DMS79 treated with DMSO at 0.1 percent for 48 hours (cell line): Measurements from ENCODE around the gene GLRX.

Experiments
- DNase-seq: peaks from one replicate; lab custom pipeline; 2025; lab: John Stamatoyannopoulos, UW

GLRX gene

DNA sequence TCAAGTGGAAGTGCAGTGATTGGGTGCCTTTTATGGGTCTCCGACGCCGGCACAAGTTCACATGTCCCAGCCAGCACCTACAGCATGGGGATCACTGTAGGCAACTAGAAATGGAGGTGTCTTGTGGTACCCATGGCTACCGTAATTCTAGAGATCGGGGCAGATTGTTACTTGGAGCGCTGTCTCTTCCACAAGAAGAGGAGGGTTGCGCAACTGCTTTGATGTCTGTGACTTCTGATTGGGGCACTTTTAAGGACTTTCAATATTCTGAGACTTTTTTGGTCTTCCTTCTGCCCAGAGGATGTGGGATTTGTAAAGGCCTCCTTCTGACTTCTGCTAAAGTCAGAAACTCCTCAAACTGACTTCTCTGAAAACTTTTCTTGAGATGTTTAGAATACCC, 41.9 kb downstream of the GLRX start:
- no peak for DNase-seq

GRCh38 chr5:95779611-95780010, 42.9 kb downstream of the GLRX start:
- DNase-seq, result no peak

- DNase-seq, result no peak
Observed at GRCh38 chr5:95778713-95779436, 43.7 kb downstream of the GLRX start.

- no peak for DNase-seq
Observed at GRCh38 chr5:95777441-95777840, 45.1 kb downstream of the GLRX start.

DNA sequence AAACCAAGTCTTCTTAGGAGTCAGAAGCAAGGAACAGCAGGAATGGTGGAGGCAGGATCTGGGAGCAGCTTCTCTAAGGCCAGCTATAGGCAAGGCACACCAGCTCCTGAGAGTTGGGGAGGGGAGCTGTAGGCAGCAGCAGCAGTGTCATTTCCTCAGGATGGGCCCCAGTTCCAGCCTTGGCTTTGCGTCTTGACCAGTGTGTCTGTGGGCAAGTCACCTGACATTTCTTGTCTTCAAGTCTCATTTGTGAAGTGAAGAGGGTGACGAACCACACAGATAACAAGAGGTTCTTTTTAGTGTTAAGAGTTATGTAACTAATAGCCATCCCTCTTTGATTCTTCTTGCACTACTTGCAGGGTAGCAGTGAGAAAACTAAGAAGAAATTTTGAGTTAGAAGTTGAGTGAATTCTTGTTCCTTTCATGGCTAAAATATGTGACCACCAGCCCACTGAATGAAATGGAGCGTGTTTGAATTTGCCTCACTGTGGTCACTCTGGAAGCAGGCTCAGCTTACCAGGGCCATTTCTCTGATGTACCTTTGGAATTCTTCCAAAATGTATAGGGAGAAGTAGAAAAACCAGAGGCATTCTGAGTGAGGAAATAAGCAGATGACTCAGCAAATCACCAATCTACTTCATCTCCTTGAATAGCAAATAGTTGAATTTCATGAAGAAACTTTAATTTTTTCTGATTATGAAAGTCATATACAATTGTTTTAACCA, 49.0 kb downstream of the GLRX start:
- no peak for DNase-seq

DNA sequence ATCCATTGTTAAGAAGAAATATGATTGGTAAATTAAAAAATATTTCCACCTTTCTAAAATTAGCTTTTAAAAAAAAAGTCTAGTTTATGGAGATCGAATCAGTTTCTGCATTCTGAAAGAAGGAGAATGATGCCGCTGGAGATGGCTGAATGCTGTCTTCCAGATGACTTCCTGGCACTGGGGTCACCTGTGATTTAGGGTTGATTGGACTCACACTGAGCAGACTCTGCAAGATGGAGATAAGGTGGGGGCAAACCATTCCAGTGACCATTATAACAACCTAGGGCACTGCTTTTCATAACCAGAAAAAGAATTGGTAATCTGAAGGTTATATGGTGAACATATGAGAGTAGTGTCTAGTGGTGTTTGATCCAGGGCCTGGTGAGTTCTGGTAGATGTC, 50.6 kb downstream of the GLRX start:
- no peak for DNase-seq

GRCh38 chr5:95770830-95771708, 51.5 kb downstream of the GLRX start:
- no peak for DNase-seq

- DNase-seq, result no peak
Observed at GRCh38 chr5:95768731-95769130, 53.8 kb downstream of the GLRX start.

GRCh38 chr5:95763941-95764340, 58.6 kb downstream of the GLRX start:
- DNase-seq, result no peak
